NB4 (cell line): ENCODE results near the gene PCBD1.

Experiments used
- CTCF ChIP-seq: IDR thresholded peaks from one replicate; pipeline ENCODE4 v1.5.1; 2012; ENCODE audit warnings: low read depth, low read length
- MAX ChIP-seq: IDR thresholded peaks from 2 replicates; pipeline ENCODE4 v1.6.1; 2011; ENCODE audit warnings: low read depth, low read length

- TF ChIP-seq CTCF (no peak), MAX (no peak)
Observed at GRCh38 chr10:70892631-70893030, 4.3 kb upstream of the PCBD1 start.
